GM18861 (cell line): ENCODE results near the gene PEX14.

Experiments
- ATAC-seq: cut with Tn5 transposase; IDR thresholded peaks from one replicate; pipeline ENCODE4 v1.9.1; 2021; ENCODE audit not compliant: unreplicated experiment

Gene PEX14

DNA sequence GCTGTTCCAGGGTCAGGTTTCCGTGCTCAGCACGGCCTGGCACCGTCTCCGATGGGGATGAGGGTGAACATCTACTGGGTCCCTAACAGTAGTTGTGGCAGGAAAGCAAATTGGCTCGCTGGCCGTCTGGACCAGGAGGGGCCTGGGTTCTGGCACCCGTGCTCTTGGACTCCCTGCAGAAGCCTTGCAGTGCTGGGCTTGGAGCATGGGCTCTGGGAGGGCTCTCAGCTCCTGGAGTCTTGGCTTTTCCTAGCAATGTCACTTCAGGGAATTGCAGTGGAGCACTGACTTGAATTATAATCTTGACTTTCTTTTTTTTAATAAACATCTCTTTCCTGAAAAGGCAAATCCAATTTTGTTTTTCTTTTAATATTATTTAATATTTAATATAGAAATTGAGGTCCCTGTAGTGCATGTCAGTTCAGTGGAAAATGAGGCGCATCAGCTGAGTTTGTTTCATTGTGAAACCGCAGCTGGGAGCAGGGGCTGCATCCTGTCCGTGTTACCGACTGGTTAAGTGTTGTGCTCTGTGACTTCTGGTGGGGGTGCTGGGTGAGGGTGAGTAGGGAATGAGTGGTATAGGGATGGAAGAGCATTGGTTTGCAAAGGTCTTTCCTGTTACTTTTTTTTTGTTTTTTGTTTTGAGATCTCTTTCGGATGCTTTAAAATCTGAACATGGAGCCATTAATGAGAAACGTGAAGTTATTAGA lies 64.1 kb downstream of the PEX14 start:
- no peak for ATAC-seq

DNA sequence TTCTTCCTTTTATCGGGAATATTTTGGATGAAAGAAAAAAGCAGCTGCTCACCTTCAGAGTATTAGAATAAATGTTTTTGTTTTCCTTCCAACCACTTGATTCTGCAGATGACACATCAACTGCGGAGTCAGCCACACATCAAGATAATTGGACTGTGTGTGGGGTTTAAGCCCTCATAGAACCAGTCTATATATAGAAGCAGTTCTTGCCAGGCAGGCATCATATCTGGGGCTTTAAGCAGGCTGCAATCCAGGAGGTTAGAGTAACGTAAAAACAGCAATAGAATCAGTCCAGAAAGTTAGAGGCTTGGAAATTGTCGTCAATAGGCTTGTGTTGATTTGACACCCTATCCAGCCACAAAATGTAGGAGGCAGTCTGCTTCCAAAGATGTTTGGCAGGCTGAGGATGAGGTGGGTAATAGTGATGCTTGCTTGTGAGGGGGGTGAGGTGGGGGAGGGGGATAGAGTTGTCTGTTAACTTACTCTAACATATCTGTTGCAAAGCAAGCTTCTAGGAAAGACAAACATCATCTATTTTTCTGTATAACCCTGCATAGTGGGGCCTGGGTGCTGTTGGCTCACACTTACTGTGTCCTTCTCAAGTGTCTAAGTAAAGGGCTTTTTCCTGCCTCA lies 64.8 kb downstream of the PEX14 start:
- no peak for ATAC-seq

DNA sequence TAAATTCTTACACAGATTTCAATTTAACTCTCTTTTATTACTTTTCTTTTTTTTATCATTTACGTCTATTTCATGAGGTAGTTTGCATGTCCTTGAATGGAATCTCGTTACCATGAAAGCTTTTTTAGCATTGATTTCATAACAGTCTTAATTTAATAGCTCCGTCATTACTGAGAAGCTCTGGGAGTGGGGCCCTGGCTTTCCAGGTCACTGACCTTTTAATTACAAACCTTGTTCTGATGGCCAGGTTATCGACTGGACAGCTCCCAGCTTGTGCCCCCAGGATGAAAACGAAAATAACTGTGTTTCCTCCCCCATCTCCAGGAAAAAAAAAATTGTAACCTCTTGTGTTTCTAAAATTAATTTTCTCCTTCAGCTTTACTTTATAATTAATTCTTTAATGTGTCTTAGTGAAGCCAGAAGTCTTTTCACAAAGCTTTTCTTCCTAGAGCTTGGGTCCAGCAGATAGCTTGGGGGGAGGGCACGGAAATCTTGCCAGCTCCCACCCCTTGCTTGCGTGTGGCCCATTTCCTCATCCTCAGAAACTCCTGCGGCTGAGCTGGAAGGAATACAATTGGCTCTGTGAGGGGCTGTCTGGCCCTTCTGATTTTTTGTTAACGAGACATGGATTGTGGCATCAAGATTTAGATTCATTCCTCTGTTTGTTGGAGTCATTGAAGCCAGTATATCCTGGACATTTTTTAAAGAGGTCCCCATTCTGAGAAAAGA lies 65.7 kb downstream of the PEX14 start:
- ATAC-seq: no peak

DNA sequence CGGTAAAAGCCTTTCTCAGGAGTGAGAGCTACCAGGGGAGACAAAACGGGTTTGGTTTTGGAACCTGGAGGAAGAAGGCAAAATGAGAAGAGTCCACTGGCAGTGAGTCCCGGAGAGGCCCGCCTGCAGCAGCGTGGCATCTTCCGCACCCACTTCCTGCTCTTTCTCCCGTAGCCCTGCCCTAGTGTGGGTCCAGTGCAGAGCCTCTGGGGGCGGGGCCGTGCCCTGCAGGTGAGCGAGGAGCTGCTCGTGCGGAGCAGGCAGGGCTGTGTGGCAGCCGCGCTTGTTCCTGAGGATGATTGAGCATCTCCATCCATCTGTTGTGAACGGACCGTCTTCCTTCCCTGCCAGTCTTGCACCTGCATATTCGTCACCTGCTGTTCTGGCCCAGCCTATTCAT lies 66.5 kb downstream of the PEX14 start:
- no peak for ATAC-seq

DNA sequence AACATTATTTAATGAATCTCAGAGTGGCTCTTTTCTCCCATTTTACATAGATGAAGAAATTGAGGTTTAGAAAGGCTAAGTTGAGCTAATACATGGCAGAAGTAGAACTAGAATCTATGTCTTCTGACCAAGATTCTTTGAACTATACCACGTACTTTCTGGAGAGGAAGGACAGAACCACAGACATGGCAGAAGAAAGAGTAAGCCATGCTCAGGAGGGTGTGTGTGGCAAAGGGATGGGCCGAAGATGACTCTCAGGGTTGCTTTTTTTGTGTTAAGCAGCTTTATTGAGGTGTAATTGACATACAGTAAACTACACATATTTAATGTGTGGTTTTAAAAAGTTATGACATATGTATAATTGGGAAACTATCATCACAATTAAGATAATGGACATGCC lies 69.5 kb downstream of the PEX14 start:
- ATAC-seq: no peak

DNA sequence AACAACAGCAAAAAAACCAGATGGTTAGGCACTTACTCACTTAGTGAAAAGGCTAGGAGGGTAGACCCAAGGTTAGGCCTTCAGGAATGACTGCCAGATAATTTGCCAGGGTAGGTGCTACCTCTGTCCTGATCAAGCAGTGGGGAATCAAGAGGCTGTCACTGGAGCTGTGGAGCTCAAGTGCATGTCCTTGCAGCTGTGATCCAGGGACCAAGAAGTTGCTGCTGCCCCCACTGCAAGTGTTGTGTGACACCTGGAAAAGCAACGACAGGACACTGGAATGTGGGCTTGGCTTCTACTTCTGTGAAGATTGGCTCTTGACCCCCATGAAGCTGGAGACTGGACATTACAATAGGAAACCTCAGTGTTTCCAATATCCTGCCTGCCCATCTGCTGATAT lies 72.1 kb downstream of the PEX14 start:
- no peak for ATAC-seq

DNA sequence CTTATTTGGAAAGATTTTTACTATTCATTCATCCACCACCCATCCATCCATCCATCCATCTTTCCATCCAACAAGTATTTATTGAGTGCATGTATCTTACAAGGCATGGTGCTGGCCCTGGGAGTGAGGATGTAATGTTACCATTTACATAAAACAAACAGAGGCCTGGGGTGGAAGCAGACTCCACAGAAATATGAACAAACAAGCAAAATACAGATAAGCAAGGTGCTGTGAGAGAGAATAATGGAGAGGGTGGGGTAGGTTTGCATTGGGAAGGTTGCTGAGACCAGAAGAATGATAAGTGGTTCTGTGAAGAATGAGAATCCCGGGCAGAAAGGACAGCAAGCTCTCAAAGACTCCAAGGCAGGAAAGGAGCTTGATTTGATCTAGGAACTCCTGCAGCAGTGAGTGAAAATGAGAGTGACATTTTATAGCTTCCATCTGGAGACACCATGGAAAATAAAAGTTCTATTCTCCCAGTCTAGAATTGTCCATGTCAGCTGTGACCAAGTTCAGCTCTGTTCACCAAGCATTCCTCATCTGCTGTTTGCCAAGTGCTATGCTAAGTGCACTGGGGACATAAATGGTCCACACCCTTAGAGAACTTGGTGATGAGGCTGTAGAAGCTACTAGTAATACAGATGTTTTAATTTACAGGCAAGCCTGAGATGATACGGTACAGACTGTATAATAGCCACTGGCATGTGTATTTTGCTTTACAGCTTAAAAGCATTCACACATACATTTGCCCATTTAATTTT lies 75.3 kb downstream of the PEX14 start:
- no peak for ATAC-seq

DNA sequence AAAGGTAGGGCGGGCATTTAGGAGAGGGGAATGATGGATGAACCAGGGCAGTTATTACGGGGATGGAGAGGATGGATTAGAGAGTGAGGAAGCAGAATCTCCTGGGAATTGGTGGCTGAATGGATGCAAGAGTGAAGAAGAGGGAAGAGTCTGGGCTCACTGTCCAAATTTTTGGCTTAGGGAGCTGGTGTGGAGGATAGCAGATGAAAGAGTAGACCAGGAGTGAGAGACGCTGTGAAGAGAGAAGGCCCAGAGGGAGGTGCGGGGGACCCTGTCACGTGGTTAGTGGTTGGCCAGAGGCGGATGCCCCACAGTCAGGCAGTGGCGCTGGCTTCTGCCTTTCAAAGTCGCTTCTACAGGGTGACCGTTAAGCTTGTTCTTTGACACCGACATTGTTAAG lies 78.4 kb downstream of the PEX14 start:
- no peak for ATAC-seq

DNA sequence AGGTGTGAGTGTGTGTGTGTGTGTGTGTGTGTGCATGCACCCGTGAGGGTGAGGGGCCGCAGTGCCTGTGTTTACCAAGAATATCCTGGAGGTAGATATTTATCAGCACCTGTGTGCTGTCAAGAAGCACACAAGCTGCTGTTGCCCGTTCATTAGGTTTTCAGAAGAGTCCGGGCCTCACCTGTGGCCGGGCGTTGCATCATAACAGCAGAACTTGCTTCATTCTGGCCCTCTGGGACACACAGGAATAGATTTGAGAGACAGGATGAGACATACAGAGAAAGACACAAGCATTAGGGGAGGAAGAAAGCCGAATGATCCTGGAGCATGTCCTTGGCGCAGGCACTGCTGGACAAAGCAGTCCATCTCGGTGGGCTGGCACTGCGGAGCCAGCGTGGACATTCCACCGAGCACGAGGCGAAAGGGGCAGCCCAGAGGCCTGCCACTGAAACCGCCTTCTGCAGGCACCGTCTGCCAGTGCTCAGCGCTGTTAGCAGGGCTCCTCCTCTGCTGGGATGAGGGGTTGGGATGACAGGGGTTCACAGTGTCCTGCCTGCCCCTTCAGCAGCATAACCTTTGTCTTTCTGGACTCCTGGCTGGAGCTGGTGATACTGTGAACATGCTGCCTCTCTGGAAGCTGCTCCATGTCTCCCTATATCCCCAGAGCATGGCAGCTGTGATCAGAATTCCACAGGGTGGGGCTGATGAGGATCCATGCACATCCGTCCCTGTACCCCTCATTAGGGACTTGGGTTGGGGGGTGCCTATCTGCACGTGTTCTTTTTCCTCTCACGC lies 81.1 kb downstream of the PEX14 start:
- ATAC-seq: peak; percentile 52

DNA sequence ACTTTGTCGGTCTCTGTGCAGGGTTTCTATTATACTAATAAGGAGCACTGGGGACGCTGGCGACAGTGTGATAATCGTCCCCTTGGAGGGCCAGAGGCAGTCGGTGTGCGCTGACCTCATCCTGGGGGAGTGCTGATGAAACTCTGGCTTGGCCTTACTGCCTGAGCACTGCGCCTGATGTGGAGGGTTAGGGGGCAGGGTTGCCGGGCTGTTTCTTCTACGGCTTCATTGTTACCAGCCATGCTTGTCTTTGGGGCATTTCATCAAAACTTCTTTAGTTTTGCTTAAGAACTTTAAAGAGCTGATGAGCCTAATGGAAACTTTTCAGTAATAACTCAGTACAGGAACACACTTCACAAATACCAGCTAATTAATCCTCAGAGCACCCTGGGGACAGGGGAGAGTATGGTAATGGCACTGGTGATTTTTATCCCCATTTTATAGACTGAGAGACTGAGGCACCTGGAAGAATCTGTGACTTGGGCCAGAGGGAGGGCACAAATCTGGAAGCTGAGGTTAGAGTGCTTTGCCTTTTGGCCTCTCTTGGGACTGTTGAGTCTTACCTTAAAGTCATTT lies 81.8 kb downstream of the PEX14 start:
- ATAC-seq: no peak

DNA sequence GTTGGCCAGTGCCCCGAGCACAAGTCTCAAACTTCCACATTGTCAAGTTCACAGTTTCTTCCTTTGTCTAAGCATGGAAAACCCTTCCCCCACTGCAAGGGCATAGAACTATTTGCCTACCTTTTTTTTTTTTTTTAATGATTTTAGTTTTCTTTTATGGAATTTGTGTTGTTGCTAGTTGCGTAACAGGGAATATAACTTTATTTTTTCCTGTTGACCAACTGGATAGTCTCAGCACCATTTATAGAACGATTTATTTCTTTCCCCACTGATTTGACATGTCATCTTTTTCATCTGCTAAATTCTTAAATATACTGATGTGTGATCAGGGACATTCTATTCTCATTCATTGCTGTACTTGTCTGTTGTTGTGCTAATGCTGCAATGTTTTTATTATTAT lies 83.0 kb downstream of the PEX14 start:
- ATAC-seq: no peak

DNA sequence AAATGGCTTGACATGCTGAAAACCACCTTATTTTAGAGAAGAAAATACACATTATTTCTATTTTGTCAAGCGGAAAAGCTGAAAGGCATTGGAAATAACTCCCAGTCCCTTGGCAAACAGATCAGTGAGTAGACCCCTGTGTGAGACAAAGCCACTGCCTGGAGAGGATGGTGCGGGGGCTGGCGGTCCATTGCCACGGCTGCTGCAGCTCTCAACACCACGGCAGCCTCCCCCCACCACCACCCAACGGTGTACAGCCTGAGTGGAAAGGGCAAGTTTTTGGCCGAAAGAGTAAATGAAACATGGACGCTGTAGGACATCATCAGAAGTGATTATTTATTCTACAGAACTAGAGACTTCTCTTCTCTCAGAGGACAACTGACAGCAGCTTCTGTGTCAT lies 84.6 kb downstream of the PEX14 start:
- no peak for ATAC-seq

DNA sequence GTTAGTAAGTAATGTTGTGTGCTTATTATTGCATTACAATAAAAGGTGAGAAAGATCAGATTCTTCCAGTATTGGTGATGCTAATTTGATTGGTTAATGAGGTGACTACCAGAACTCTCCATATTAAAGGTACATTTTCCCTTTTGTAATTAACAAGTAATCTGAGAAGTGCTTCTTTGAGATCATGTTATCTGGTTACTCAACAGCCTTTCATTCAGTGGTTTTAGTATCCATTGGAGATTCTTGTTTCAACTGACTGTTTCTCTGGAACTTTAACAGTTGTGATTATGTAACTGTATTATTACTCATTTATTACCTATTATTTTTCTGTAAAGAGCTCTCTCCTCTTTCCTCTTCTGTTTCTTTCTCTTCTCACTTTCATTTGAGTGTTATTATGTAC lies 86.7 kb downstream of the PEX14 start:
- ATAC-seq: no peak

DNA sequence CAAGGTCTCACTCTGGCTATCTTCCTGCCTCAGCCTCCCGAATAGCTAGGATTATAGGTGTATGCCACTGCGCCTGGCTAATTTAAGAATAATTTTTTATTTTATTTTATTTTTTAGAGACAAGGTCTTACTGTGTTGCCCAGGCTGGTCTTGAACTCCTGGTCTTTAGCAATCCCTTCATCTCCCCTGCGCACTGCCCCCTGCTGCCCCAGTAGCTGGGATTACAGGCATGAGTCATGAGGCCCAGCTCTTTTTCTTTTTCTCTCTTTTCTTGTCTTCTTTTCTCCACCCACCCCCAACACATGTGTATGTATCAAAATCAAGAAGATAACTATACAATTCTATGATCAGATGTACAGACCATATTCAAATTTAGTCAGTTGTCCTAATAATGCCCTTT lies 87.2 kb downstream of the PEX14 start:
- no peak for ATAC-seq

DNA sequence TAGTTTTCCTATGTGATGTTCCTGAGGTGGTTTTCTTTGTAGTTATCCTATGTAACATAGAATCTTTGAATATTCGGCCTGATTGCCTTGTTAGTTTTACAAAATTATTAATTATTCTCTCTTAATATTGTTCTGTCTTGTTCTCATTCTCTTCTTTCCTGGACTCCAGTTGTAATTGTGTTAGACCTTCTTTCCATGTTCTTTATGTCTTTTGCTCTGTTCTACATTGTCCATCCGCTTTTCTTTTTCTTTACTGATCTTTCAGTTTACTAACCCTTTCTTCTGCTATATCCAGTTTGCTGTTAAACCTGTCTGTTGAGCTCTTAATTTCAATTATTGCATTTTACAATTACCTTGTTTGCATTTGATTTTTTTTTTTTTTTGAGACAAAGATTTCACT lies 89.3 kb downstream of the PEX14 start:
- no peak for ATAC-seq

DNA sequence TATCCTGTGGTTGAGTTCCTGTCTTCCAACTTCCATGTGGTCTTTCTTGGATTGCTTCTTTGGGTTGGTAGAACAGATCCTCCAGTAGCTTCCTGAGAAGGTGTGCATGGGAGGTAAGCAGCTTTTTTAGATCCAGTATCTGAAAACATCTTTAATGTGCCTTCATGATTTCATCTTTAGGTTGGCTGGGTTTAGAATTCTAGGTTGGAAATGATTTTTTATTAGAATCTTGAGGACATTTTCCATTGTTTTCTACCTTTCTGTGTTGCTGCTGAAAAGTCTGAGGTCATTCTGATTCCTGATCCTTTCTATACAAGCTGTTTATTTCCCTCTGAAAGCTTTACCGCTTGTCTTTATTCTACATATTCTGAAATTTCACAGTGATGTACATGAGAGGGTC lies 94.8 kb downstream of the PEX14 start:
- ATAC-seq: no peak

DNA sequence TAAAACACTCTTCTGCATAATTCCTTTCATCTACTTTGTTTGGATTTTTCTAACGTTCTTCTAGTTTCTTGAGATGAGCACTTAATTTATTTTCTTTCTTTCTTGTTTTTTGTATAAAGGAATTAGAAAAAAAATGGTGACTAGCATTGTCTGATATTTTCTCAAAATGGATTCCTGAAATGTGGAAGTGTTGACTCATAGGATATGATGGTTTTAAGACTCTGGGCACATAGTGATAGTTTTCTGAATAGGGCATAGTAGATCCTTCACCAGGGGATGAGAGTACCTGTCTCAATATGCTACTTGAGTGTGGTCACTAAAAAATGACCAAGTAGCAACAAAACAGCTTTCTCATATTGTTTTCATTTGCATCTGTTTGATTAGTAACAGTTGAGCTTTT lies 100.9 kb downstream of the PEX14 start:
- no peak for ATAC-seq

DNA sequence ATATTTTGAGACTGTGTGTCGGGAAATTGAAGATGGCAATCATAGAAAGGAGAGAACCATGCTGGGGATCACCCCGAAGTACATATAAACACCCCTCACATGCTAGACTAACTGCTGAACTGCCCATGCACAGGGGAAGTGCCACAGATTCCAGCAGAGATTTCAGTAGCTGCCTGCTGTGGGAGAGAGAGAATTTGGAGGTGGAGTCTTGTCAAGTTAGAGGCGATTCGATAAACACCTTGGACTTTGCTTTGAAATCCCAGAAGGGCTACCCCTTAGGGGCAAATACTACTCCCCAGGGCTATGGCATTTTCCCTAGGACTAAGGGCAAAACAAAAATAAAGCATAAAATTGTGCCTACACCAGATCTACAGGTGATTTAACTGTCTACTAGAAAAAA lies 103.3 kb downstream of the PEX14 start:
- ATAC-seq: no peak

DNA sequence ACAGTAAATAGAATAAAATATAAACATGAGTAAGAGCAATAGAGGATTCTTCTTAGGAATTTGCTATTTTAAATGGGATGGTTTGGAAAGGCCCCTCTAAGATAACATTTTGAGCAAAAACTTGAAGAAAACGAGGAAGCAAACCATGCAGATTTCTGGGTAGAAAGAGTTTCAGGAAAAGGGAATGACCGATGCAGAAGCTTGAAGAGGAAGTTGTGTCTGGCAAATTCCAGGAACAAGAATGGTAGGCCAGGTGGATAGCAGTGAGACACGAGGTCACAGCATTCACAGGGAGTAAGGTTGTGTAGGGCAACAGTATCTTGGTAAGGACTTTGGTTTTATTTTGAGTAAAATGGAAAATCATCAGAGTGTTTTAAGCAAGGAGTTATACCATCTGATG lies 108.9 kb downstream of the PEX14 start:
- no peak for ATAC-seq

DNA sequence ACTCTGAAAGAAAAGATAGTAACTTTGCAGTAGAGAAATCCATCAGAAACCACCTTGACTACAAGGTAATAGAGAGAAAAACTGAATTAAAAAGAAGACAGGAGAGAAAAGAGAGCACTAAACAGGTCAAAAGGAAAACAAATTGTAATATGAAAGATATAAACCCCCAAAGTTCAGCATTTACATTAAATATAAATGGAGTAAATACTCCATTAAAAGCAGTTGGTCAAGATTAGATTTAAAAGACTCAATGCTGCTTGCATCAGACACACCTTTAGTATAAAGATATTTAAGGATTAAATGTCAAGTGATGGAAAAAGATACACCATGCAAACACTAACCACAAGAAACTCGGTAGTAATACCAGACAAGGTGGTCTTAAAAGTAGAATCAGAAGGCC lies 110.5 kb downstream of the PEX14 start:
- ATAC-seq: no peak

DNA sequence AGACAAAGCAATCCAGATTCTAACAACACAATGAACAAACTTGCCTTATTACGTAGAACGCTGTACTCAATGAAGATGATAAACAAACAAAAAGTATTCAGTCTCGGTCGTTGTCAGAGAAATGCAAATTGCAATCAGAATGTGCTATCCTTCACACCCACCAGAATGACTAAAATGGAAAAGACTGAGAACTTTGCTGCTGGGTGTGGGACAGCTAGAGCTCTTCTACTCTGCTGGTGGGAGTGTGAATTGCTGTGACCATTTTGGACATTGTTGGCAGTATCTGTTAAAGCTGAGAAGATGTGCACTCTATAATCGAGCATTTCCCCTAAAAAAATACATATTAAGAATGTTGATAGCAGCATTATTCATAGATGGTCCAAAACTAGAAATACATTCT lies 111.4 kb downstream of the PEX14 start:
- no peak for ATAC-seq
